ENCODE data around the gene MYO18B. TPM values are rescaled to one million over a fixed set of nuclear protein-coding genes. Genes with fewer than 3 reads are reported as not detected.

Gene MYO18B
- total RNA-seq, 2 donors from 2014 or later = 0.12 to 0.65 TPM

DNA sequence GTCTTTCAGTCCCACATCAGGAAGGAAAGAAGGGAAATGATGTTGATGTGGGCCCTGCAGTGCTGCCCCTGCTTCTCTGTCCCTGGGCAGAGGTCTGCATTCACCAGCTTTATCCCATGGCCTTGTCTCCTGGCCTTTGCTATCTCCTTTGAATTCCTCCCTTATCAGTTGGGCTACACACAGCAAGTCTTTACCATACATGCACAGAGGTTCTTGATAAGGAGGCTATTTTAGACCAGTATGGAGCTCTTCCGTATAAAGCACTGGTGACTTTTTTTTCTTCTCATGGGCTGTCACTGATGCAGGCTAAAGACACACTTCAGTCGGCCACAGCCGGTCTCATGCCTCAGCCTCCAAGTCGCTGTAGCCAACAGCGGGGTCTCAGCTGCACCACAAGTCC, 20.2 kb downstream of the MYO18B start:
- Mint-ChIP-seq H3K4me1 (no peaks in the 10 kb centered on the region), H3K36me3 (ENCODE audit: low read depth) (no peaks in the 10 kb centered on the region), H3K4me3 (no peak overlapping the region), H3K27ac (no peak overlapping the region), H3K27me3 (no peaks in the 10 kb centered on the region)
- DNase-seq = no peak
- ATAC-seq = no peak
- peaks cover 2% of the 10 kb centered on the region for H3K9me3 ChIP-seq (ENCODE audit: control insufficient read depth, low read length, poor library complexity, severe bottlenecking)

DNA sequence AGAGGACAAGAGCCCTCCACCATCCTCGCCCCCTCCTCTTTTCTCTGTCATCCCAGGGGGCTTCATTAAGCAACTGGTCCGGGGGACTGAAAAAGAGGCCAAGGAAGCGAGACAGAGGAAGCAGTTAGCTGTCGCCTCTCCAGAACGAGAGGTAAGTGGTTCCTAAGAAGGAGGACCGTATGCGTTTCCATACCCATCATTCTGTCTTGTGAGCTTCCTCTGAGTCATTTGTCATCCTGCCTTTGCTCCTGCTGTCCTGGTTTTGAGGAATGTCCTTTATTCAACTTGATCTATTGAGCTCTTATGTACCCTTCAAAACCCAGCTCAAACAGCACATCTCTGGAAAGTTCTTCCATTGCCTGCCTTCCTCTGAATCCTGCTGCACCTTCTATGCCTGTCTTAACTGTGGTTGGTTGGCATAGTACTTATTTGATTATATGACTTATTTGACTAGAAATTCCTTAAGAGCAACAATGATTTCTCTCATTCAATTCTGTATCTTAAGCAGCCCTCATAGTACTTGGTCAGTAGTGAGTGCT, 21.3 kb downstream of the MYO18B start:
- DNase-seq (no peak), ATAC-seq (no peak)
- H3K4me3 Mint-ChIP-seq = no peak overlapping the region
- no peaks in the 10 kb centered on the region for H3K36me3 Mint-ChIP-seq (ENCODE audit: low read depth)
- H3K4me1 Mint-ChIP-seq = no peaks in the 10 kb centered on the region
- no peaks in the 10 kb centered on the region for H3K27me3 Mint-ChIP-seq
- no peak overlapping the region for H3K27ac Mint-ChIP-seq
- peaks cover 2% of the 10 kb centered on the region for H3K9me3 ChIP-seq (ENCODE audit: control insufficient read depth, low read length, poor library complexity, severe bottlenecking)

- Mint-ChIP-seq H3K27me3 (no peaks in the 10 kb centered on the region), H3K4me3 (no peak overlapping the region)
Observed at GRCh38 chr22:25764270-25765015, 22.5 kb downstream of the MYO18B start.

DNA sequence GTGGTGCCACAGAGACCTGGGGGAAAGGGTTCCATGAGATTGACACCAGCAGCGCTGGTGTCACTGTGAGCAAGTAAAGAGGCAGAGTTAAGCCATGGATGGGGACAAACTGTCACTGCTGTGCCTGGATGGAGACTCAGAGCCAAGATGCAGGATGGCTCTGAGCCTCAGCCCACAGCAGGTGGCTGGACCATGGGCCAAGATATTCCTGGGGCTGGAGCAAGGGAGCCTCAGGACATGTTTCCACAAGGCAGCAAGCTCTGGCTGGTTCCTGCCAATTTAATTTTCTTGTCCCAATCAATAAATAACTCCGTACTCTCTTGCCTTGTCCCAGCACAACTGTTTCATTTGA, 23.0 kb downstream of the MYO18B start:
- peaks cover 2% of the 10 kb centered on the region for H3K9me3 ChIP-seq (ENCODE audit: control insufficient read depth, low read length, poor library complexity, severe bottlenecking)
- ATAC-seq (no peak), DNase-seq (no peak)
- Mint-ChIP-seq H3K27ac (no peak overlapping the region), H3K4me1 (no peaks in the 10 kb centered on the region), H3K27me3 (no peaks in the 10 kb centered on the region), H3K4me3 (no peak overlapping the region), H3K36me3 (ENCODE audit: low read depth) (peaks cover 4% of the 10 kb centered on the region)

More at GRCh38 chr22:25764270-25765015, 22.5 kb downstream of the MYO18B start:
- H3K27ac Mint-ChIP-seq = no peak overlapping the region
- peaks cover 4% of the 10 kb centered on the region for H3K36me3 Mint-ChIP-seq (ENCODE audit: low read depth)
- H3K4me1 Mint-ChIP-seq = no peaks in the 10 kb centered on the region
- ATAC-seq (no peak), DNase-seq (no peak)
- H3K9me3 ChIP-seq (ENCODE audit: control insufficient read depth, low read length, poor library complexity, severe bottlenecking) = peaks cover 2% of the 10 kb centered on the region

DNA sequence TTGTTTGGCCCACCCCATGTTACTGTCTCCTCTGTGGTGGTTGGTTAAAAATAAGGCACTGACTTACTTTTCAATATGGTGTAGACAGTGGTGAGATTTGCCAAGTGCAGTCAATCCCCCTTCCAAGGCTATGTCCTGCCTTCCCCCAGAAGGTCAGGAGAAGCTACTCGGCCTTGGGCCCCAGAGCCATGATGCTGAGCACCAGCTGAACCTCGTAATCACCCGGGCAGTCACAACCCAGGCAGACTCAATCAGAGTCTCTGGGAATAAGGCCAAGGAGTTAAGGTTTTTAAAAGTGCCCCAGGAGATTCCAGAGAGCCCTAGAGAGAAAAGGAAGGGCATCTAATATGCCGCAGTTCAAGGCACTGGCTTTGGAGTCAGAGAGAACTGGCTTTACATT, 23.8 kb downstream of the MYO18B start:
- DNase-seq = no peak

DNA sequence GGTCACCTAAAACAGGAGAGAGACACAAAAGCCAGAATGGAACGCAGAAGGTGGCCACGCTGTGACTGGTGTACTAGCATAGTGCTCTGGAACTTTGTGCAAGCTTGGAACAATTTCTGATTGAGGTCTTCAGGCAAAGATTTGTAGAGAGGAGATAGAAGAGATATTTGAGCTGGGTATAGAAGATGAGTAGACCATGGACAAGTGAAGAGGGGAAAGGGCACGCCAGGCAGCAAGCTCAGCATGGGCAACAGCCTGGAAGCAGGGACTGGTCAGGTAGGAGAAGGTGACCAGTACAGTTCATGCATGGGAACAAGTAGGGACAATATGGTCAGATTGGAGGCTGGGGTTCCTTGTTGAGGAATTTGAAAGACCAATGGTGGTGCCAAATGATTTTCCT, 24.4 kb downstream of the MYO18B start:
- Mint-ChIP-seq H3K4me3 (no peak overlapping the region), H3K36me3 (ENCODE audit: low read depth) (peaks cover 4% of the 10 kb centered on the region), H3K27me3 (no peaks in the 10 kb centered on the region), H3K4me1 (no peaks in the 10 kb centered on the region), H3K27ac (no peak overlapping the region)
- ATAC-seq (no peak), DNase-seq (no peak)
- peaks cover 2% of the 10 kb centered on the region for H3K9me3 ChIP-seq (ENCODE audit: control insufficient read depth, low read length, poor library complexity, severe bottlenecking)

More for the DNA sequence above, 23.8 kb downstream of the MYO18B start:
- Mint-ChIP-seq H3K4me3 (no peak overlapping the region), H3K27me3 (no peaks in the 10 kb centered on the region), H3K4me1 (no peaks in the 10 kb centered on the region), H3K36me3 (ENCODE audit: low read depth) (peaks cover 4% of the 10 kb centered on the region), H3K27ac (no peak overlapping the region)
- peaks cover 2% of the 10 kb centered on the region for H3K9me3 ChIP-seq (ENCODE audit: control insufficient read depth, low read length, poor library complexity, severe bottlenecking)
- no peak for ATAC-seq

- Mint-ChIP-seq H3K27me3 (peaks cover 22% of the 10 kb centered on the region), H3K27ac (no peak overlapping the region), H3K4me1 (peaks cover 7% of the 10 kb centered on the region), H3K4me3 (no peak overlapping the region), H3K36me3 (ENCODE audit: low read depth) (peaks cover 4% of the 10 kb centered on the region)
- peaks cover 2% of the 10 kb centered on the region for H3K9me3 ChIP-seq (ENCODE audit: control insufficient read depth, low read length, poor library complexity, severe bottlenecking)
- ATAC-seq (no peak), DNase-seq (no peak)
Observed at GRCh38 chr22:25770333-25770732, 28.3 kb downstream of the MYO18B start.

GRCh38 chr22:25772288-25772687, 30.3 kb downstream of the MYO18B start:
- no peak for ATAC-seq
- H3K4me1 Mint-ChIP-seq = peaks cover 7% of the 10 kb centered on the region
- H3K36me3 Mint-ChIP-seq (ENCODE audit: low read depth) = peaks cover 4% of the 10 kb centered on the region
- H3K27ac Mint-ChIP-seq = no peak overlapping the region
- no peak for DNase-seq
- no peaks in the 10 kb centered on the region for H3K9me3 ChIP-seq (ENCODE audit: control insufficient read depth, low read length, poor library complexity, severe bottlenecking)
- H3K27me3 Mint-ChIP-seq = peaks cover 30% of the 10 kb centered on the region
- H3K4me3 Mint-ChIP-seq = no peak overlapping the region

GRCh38 chr22:25774575-25775026, 32.6 kb downstream of the MYO18B start:
- Mint-ChIP-seq H3K27me3 (peaks cover 38% of the 10 kb centered on the region), H3K27ac (no peak overlapping the region), H3K36me3 (ENCODE audit: low read depth) (no peaks in the 10 kb centered on the region), H3K4me1 (peaks cover 7% of the 10 kb centered on the region), H3K4me3 (no peak overlapping the region)
- ATAC-seq (no peak), DNase-seq (no peak)
- H3K9me3 ChIP-seq (ENCODE audit: control insufficient read depth, low read length, poor library complexity, severe bottlenecking) = no peaks in the 10 kb centered on the region

DNA sequence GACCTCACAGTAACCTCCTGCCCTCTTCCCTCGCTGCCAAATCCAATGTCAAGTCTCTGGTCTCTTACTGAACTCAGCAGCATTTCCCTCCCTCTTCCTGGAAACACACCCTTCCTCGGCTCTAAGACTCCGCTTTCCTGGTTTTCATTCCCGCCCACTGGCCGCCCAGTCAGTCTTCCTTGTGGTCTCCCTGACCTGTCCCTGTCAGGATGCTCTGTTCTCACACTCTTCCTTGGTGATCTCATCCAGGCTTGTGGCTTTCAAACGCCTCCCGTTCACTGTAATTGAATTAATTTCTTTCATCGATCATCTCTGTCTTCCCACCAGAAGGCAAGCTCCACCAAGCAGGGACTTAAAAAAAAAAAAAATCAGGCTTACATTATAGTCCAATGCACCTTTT, 33.5 kb downstream of the MYO18B start:
- peaks cover 38% of the 10 kb centered on the region for H3K27me3 Mint-ChIP-seq

GRCh38 chr22:25777411-25777810, 35.4 kb downstream of the MYO18B start:
- no peaks in the 10 kb centered on the region for H3K9me3 ChIP-seq (ENCODE audit: control insufficient read depth, low read length, poor library complexity, severe bottlenecking)
- H3K4me1 Mint-ChIP-seq = peaks cover 7% of the 10 kb centered on the region
- H3K27ac Mint-ChIP-seq = no peak overlapping the region
- H3K4me3 Mint-ChIP-seq = no peak overlapping the region
- H3K27me3 Mint-ChIP-seq = peaks cover 43% of the 10 kb centered on the region
- no peak for ATAC-seq
- no peak for DNase-seq
- no peaks in the 10 kb centered on the region for H3K36me3 Mint-ChIP-seq (ENCODE audit: low read depth)

More for the DNA sequence above, 33.5 kb downstream of the MYO18B start:
- no peaks in the 10 kb centered on the region for H3K36me3 Mint-ChIP-seq (ENCODE audit: low read depth)
- no peak overlapping the region for H3K4me3 Mint-ChIP-seq
- no peak for DNase-seq
- ATAC-seq = no peak
- H3K27ac Mint-ChIP-seq = no peak overlapping the region
- no peaks in the 10 kb centered on the region for H3K9me3 ChIP-seq (ENCODE audit: control insufficient read depth, low read length, poor library complexity, severe bottlenecking)
- H3K4me1 Mint-ChIP-seq = peaks cover 7% of the 10 kb centered on the region

GRCh38 chr22:25777870-25778269, 35.9 kb downstream of the MYO18B start:
- no peaks in the 10 kb centered on the region for H3K9me3 ChIP-seq (ENCODE audit: control insufficient read depth, low read length, poor library complexity, severe bottlenecking)
- ATAC-seq (no peak), DNase-seq (no peak)
- Mint-ChIP-seq H3K4me3 (no peak overlapping the region), H3K27ac (no peak overlapping the region), H3K27me3 (peaks cover 40% of the 10 kb centered on the region), H3K4me1 (peaks cover 4% of the 10 kb centered on the region), H3K36me3 (ENCODE audit: low read depth) (no peaks in the 10 kb centered on the region)

DNA sequence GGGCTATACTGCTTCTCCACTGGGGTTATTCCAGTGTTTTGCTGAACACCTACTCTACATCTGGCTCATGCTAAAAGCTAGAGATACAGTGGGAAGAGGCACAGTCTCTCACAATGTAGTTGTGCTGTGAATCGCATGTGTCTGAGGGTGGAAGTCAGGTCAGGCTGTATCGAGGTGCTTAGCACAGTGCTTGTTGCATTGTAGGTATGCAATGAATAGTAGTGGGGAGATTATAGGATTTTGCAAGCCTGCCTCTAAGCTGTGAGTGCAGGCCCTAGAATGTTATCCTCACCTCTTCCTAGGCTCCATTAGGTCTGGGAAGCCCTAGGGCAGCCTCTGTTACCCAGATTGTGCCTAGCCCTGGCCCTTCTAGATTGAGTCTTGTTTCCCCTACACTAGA, 37.4 kb downstream of the MYO18B start:
- Mint-ChIP-seq H3K27me3 (peaks cover 32% of the 10 kb centered on the region), H3K4me3 (no peak overlapping the region), H3K36me3 (ENCODE audit: low read depth) (no peaks in the 10 kb centered on the region), H3K27ac (no peak overlapping the region), H3K4me1 (no peaks in the 10 kb centered on the region)
- H3K9me3 ChIP-seq (ENCODE audit: control insufficient read depth, low read length, poor library complexity, severe bottlenecking) = no peaks in the 10 kb centered on the region
- ATAC-seq = no peak
- no peak for DNase-seq

DNA sequence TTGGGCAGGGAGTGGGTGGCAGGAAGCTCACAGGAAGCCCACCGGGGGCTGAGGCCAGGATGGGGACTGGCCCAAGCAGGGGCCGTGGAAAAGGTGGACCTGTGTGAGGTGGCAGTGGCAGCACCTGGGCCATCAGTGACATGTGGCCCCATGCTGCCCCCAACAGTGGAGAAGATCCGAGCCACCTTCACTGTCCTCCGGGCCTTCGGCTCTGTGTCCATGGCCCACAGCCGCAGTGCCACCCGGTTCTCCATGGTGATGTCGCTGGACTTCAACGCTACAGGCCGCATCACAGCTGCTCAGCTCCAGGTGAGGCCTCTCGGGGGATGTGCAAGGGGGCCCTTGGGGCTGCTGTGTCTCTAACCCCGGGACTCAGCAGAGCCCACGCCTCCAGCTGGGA, 37.9 kb downstream of the MYO18B start:
- Mint-ChIP-seq H3K27me3 (peaks cover 28% of the 10 kb centered on the region), H3K36me3 (ENCODE audit: low read depth) (no peaks in the 10 kb centered on the region)
- DNase-seq = no peak

More for the DNA sequence above, 37.9 kb downstream of the MYO18B start:
- no peaks in the 10 kb centered on the region for H3K9me3 ChIP-seq (ENCODE audit: control insufficient read depth, low read length, poor library complexity, severe bottlenecking)
- H3K27ac Mint-ChIP-seq = no peak overlapping the region
- no peak overlapping the region for H3K4me3 Mint-ChIP-seq
- H3K4me1 Mint-ChIP-seq = no peaks in the 10 kb centered on the region
- ATAC-seq = no peak
